Uterus (tissue), 2 donors: ENCODE measurements around the gene MACROH2A2.

ENCODE experiments used
- POLR2A ChIP-seq, 2 donors: fragments of 450-650 bp; IDR thresholded peaks; one replicate each; pipeline ENCODE4 v1.6.1; 2016; ENCODE audit warnings: antibody characterized with exemption in 2 of 2, mild to moderate bottlenecking in 1 of 2, moderate library complexity in 1 of 2
- TF ChIP-seq, protein P1 (sequence below), 4 experiments: fragments of 200-600 bp in 2 of 4; fragments of 450-650 bp in 2 of 4; sonication (generic) in 2 of 4; IDR thresholded peaks; one replicate each; pipeline ENCODE4 v1.5.1; 2016 to 2019; ENCODE audit warnings: antibody characterized with exemption in 4 of 4, mild to moderate bottlenecking in 2 of 4, moderate library complexity in 1 of 4

DNA sequence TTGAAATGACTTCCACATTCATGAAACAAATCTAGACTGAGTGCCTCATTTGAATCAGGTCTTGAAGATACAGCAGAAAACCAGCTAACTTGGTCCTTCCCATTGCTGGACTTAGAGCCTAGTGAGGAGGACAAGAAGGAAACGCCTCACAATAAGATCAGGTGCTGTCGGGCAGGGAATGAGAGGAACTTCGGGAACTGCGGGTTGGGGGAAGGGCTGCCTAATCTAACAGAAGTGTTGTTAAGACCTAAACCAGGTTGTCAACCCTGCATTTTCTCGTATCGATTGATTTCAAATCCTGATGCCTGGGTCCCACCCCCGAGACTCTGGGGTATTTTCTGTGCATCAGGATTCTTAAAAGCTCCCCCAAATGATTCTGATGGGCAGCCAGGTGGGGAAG is 26.3 kb downstream of the MACROH2A2 start:
- TF ChIP-seq, protein P1, sequence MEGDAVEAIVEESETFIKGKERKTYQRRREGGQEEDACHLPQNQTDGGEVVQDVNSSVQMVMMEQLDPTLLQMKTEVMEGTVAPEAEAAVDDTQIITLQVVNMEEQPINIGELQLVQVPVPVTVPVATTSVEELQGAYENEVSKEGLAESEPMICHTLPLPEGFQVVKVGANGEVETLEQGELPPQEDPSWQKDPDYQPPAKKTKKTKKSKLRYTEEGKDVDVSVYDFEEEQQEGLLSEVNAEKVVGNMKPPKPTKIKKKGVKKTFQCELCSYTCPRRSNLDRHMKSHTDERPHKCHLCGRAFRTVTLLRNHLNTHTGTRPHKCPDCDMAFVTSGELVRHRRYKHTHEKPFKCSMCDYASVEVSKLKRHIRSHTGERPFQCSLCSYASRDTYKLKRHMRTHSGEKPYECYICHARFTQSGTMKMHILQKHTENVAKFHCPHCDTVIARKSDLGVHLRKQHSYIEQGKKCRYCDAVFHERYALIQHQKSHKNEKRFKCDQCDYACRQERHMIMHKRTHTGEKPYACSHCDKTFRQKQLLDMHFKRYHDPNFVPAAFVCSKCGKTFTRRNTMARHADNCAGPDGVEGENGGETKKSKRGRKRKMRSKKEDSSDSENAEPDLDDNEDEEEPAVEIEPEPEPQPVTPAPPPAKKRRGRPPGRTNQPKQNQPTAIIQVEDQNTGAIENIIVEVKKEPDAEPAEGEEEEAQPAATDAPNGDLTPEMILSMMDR (IDR thresholded peaks at IDR 0.05), result no peak
- TF ChIP-seq POLR2A (IDR thresholded peaks at IDR 0.05), result no peak
